Parathyroid adenoma (tissue), 2 donors: ENCODE measurements around the gene MEGF10.

Experiments used
- H2AFZ ChIP-seq: fragments of 300-600 bp; sonication (generic); one replicate; pipeline ENCODE4 v1.7.0; 2017; ENCODE audit warnings: antibody characterized with exemption, mild to moderate bottlenecking
- H3K27ac ChIP-seq: fragments of 300-600 bp; sonication (generic); one replicate; pipeline ENCODE4 v1.7.0; 2017
- H3K27me3 ChIP-seq: fragments of 300-600 bp; sonication (generic); one replicate; pipeline ENCODE4 v1.7.0; 2017; ENCODE audit warnings: low read length; ENCODE audit not compliant: control insufficient read depth, insufficient read depth
- H3K36me3 ChIP-seq: fragments of 300-600 bp; sonication (generic); one replicate; pipeline ENCODE4 v1.7.0; 2017; ENCODE audit warnings: low read length; ENCODE audit not compliant: control insufficient read depth, insufficient read depth
- H3K4me1 ChIP-seq: fragments of 300-600 bp; sonication (generic); one replicate; pipeline ENCODE4 v1.7.0; 2017; ENCODE audit warnings: control low read depth
- H3K4me2 ChIP-seq: fragments of 300-600 bp; sonication (generic); one replicate; pipeline ENCODE4 v1.7.0; 2017; ENCODE audit warnings: low read length
- H3K4me3 ChIP-seq: fragments of 300-600 bp; sonication (generic); one replicate; pipeline ENCODE4 v1.7.0; 2017; ENCODE audit warnings: low read depth, low read length
- H3K79me2 ChIP-seq: fragments of 300-600 bp; sonication (generic); one replicate; pipeline ENCODE4 v1.7.0; 2017; ENCODE audit warnings: control low read depth
- H3K9ac ChIP-seq: fragments of 300-600 bp; sonication (generic); one replicate; pipeline ENCODE4 v1.7.0; 2017; ENCODE audit warnings: mild to moderate bottlenecking
- H3K9me3 ChIP-seq: fragments of 300-600 bp; sonication (generic); one replicate; pipeline ENCODE4 v1.7.0; 2017; ENCODE audit warnings: low read length; ENCODE audit not compliant: control insufficient read depth
- TF ChIP-seq, protein P1 (sequence below): fragments of 300-600 bp; sonication (generic); IDR thresholded peaks from one replicate; pipeline ENCODE4 v1.7.0; 2017; ENCODE audit warnings: antibody characterized with exemption, mild to moderate bottlenecking
- donor health status: primary hyperparathyroidism.

Gene MEGF10

DNA sequence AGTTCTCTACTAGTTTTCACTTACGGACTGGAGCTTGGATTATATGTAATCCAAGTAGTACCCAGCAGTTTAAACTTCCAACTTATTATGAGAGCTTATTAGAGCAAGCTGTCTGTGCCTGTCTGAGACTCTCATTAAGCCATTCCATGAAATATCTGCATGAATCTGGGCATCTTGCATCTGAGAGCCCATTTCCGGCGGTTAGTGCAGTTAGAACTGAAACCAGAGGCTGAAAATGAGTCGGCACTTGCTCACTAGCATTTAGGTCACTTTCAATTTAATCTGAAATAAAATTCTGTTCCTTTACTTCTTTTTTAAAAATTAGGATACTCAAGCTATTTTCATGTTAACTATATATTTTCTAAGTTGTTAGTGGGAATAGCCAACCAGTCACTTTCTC lies 102.2 kb downstream of the MEGF10 start:
- H3K36me3 ChIP-seq = no peaks in the 10 kb centered on the region
- H3K4me1 ChIP-seq = no peaks in the 10 kb centered on the region
- no peak overlapping the region for H2AFZ ChIP-seq
- no peaks in the 10 kb centered on the region for H3K9me3 ChIP-seq
- no peak overlapping the region for H3K9ac ChIP-seq
- H3K79me2 ChIP-seq = no peaks in the 10 kb centered on the region
- H3K27ac ChIP-seq = no peak overlapping the region
- H3K27me3 ChIP-seq = no peaks in the 10 kb centered on the region
- no peak overlapping the region for H3K4me2 ChIP-seq
- TF ChIP-seq, protein P1, sequence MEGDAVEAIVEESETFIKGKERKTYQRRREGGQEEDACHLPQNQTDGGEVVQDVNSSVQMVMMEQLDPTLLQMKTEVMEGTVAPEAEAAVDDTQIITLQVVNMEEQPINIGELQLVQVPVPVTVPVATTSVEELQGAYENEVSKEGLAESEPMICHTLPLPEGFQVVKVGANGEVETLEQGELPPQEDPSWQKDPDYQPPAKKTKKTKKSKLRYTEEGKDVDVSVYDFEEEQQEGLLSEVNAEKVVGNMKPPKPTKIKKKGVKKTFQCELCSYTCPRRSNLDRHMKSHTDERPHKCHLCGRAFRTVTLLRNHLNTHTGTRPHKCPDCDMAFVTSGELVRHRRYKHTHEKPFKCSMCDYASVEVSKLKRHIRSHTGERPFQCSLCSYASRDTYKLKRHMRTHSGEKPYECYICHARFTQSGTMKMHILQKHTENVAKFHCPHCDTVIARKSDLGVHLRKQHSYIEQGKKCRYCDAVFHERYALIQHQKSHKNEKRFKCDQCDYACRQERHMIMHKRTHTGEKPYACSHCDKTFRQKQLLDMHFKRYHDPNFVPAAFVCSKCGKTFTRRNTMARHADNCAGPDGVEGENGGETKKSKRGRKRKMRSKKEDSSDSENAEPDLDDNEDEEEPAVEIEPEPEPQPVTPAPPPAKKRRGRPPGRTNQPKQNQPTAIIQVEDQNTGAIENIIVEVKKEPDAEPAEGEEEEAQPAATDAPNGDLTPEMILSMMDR = no peak
- H3K4me3 ChIP-seq = no peak overlapping the region

DNA sequence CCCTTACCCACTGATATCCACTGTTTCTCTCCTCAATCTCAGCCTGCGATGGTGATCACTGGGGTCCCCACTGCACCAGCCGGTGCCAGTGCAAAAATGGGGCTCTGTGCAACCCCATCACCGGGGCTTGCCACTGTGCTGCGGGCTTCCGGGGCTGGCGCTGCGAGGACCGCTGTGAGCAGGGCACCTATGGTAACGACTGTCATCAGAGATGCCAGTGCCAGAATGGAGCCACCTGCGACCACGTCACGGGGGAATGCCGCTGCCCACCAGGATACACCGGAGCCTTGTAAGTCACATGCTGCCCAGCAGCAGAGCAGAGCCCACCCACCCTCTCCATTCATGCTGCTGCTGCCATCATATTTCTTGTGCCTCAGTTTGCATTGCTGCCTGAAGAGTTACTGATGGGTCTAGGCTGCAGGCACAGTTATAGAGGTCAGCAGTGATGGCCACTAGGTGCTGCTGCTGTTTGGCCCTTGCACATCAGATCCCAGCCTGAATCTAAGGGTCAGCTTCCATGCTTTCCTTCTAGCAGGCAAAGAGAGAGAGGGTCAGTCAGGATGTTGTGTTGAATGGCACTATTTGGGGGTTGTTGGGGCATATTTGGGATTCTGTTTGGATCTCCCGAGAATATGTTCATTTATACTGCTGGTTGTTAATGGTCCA lies 106.0 kb downstream of the MEGF10 start:
- Histone ChIP-seq H3K4me2 (no peak overlapping the region), H3K9me3 (no peaks in the 10 kb centered on the region), H3K4me1 (no peaks in the 10 kb centered on the region), H3K79me2 (no peaks in the 10 kb centered on the region), H3K9ac (no peak overlapping the region), H3K27me3 (no peaks in the 10 kb centered on the region), H3K36me3 (no peaks in the 10 kb centered on the region), H3K27ac (no peak overlapping the region), H3K4me3 (no peak overlapping the region), H2AFZ (no peak overlapping the region)
- TF ChIP-seq, protein P1 = no peak

DNA sequence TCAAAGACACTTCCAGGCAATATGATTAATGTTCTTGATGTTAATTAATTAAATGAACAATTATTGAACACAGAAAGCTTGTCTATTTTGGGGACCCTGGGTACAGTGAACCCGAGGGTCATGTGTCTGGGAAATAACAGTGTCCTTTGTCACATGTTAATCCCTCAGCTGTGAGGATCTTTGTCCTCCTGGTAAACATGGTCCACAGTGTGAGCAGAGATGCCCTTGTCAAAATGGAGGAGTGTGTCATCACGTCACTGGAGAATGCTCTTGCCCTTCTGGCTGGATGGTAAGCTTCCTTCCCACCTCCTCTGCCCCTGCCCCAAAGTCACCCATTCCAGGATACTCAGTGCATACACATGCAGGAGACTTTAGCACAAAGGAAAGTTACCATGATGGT lies 107.9 kb downstream of the MEGF10 start:
- Histone ChIP-seq H3K4me3 (no peak overlapping the region), H3K9me3 (no peaks in the 10 kb centered on the region), H3K27ac (no peak overlapping the region), H2AFZ (no peak overlapping the region), H3K27me3 (no peaks in the 10 kb centered on the region), H3K4me2 (no peak overlapping the region), H3K4me1 (no peaks in the 10 kb centered on the region), H3K79me2 (no peaks in the 10 kb centered on the region), H3K36me3 (no peaks in the 10 kb centered on the region), H3K9ac (no peak overlapping the region)
- TF ChIP-seq, protein P1 = no peak

DNA sequence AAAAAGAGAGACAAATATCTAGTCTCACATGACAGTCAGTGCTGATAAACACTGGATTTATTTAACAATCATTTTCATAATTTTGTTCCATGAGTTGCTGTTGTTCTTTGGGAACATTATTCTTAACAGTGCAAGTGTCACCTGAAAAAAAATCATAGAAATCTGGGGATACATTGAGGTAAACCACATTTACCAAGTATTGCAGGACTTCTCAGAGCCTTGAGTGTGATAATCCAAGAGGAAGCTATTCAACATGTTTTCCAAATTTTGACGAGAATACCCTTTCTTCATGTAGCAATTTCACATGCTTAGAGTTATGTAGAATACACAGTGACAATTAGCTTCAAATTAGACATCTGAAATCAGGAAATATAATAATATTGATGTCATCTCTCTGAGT lies 108.5 kb downstream of the MEGF10 start:
- TF ChIP-seq, protein P1 = no peak
- no peak overlapping the region for H3K27ac ChIP-seq

DNA sequence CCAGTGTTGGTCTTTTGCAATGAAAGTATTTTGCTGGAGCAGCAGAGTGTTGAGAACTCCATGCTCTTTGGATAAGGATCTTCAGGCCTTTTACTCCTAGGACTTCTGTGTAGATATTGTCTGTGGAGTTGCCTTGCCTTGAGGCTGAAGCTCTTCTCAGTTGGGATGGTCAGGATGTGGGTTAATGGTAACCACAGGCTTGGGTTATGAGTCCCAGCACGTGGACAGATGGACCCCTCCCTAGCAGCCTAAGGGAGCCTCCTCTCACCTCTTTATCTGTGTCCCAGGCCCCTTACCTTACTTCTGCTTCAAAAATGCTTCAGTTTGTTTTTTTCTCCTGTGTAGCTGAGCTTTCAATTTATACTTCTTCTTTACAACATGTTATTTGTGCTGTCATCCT lies 109.9 kb downstream of the MEGF10 start:
- H3K36me3 ChIP-seq = no peaks in the 10 kb centered on the region
- no peaks in the 10 kb centered on the region for H3K27me3 ChIP-seq
- H3K4me1 ChIP-seq = no peaks in the 10 kb centered on the region
- no peak overlapping the region for H3K27ac ChIP-seq
- no peaks in the 10 kb centered on the region for H3K79me2 ChIP-seq
- TF ChIP-seq, protein P1 = no peak
- no peak overlapping the region for H3K9ac ChIP-seq
- no peaks in the 10 kb centered on the region for H3K9me3 ChIP-seq
- no peak overlapping the region for H3K4me2 ChIP-seq
- H2AFZ ChIP-seq = no peak overlapping the region
- H3K4me3 ChIP-seq = no peak overlapping the region

More for the DNA sequence above, 108.5 kb downstream of the MEGF10 start:
- Histone ChIP-seq H3K79me2 (no peaks in the 10 kb centered on the region), H3K9ac (no peak overlapping the region), H2AFZ (no peak overlapping the region), H3K36me3 (no peaks in the 10 kb centered on the region), H3K9me3 (no peaks in the 10 kb centered on the region), H3K4me3 (no peak overlapping the region), H3K4me2 (no peak overlapping the region), H3K27me3 (no peaks in the 10 kb centered on the region), H3K4me1 (no peaks in the 10 kb centered on the region)
